ENCODE measurements around the gene HSD17B3. TPM values are rescaled to one million over a fixed set of nuclear protein-coding genes. Genes with fewer than 3 reads are reported as not detected.
A peak's percentile ranks its signal among the peaks of the same experiment; 100 is the strongest.

Gene HSD17B3
- total RNA-seq, 1 donor: not detected

GRCh38 chr9:96219026-96219899, 82.7 kb downstream of the HSD17B3 start:
- H3K4me3 ChIP-seq (ENCODE audit: low read depth, low read length): no peak overlapping the region
- DNase-seq (ENCODE audit: low read depth): peak; percentile 18
- TF ChIP-seq CTCF (IDR thresholded peaks at IDR 0.05; ENCODE audit: insufficient read depth, low read depth, low read length): peak; percentile 60

GRCh38 chr9:96217754-96218693, 84.0 kb downstream of the HSD17B3 start:
- DNase-seq (ENCODE audit: low read depth): peak; percentile 80
- TF ChIP-seq CTCF (IDR thresholded peaks at IDR 0.05; ENCODE audit: insufficient read depth, low read depth, low read length): peak; percentile 95
- peak overlapping the region; percentile 45 for H3K4me3 ChIP-seq (ENCODE audit: low read depth, low read length)

- no peak overlapping the region for H3K4me3 ChIP-seq (ENCODE audit: low read depth, low read length)
- DNase-seq (ENCODE audit: low read depth): peak; percentile 93
- TF ChIP-seq CTCF (IDR thresholded peaks at IDR 0.05; ENCODE audit: insufficient read depth, low read depth, low read length): no peak
Measured at GRCh38 chr9:96217294-96217707, 84.7 kb downstream of the HSD17B3 start.

- no peak for TF ChIP-seq CTCF (IDR thresholded peaks at IDR 0.05; ENCODE audit: insufficient read depth, low read depth, low read length)
- no peak overlapping the region for H3K4me3 ChIP-seq (ENCODE audit: low read depth, low read length)
- DNase-seq (ENCODE audit: low read depth): no peak
Measured at GRCh38 chr9:96216583-96216982, 85.4 kb downstream of the HSD17B3 start.

GRCh38 chr9:96215841-96216240, 86.1 kb downstream of the HSD17B3 start:
- TF ChIP-seq CTCF (IDR thresholded peaks at IDR 0.05; ENCODE audit: insufficient read depth, low read depth, low read length): no peak
- H3K4me3 ChIP-seq (ENCODE audit: low read depth, low read length): no peak overlapping the region
- DNase-seq (ENCODE audit: low read depth): no peak

- no peak overlapping the region for H3K4me3 ChIP-seq (ENCODE audit: low read depth, low read length)
- no peak for DNase-seq (ENCODE audit: low read depth)
- TF ChIP-seq CTCF (IDR thresholded peaks at IDR 0.05; ENCODE audit: insufficient read depth, low read depth, low read length): no peak
Measured at GRCh38 chr9:96214635-96215034, 87.3 kb downstream of the HSD17B3 start.
